Lower lobe of right lung (tissue), 1 donor: ENCODE results near the gene BOD1L2. TPM values are rescaled to one million over a fixed set of nuclear protein-coding genes. Genes with fewer than 3 reads are reported as not detected.

Experiments
- total RNA-seq: library from RNA; stranded (reverse); fragmentation: NEBNext Ultra II Directional; extraction: Animal tissue kit (Norgen Biotek cat#: 25700); gene quantifications from one replicate; pipeline ENCODE4 v1.2.1, GENCODE V29; 2021
- donor health status: DM: no; HTN: yes; CAD: no; lungs with severe emphysema.

The BOD1L2 gene
- total RNA-seq, 1 donor from 2014 or later, result not detected

Other genes starting within 250 kb of the BOD1L2 start
- gene ST8SIA3, start 205.5 kb downstream of the BOD1L2 start, total RNA-seq, result not detected